Mesodermal cell (in vitro differentiated cells): ENCODE results near the gene LAMA3.
A peak's percentile ranks its signal among the peaks of the same experiment; 100 is the strongest.

ENCODE experiments used
- H3K27ac ChIP-seq: 2 replicates; pipeline ENCODE4 v1.7.0; 2013; ENCODE audit warnings: mild to moderate bottlenecking, low read depth, low read length, moderate library complexity; ENCODE audit not compliant: severe bottlenecking
- H3K36me3 ChIP-seq: 2 replicates; pipeline ENCODE4 v1.7.1; 2013; ENCODE audit warnings: mild to moderate bottlenecking, low read length, moderate library complexity; ENCODE audit not compliant: control insufficient read depth, insufficient read depth
- H3K4me1 ChIP-seq: one replicate; pipeline ENCODE4 v1.7.1; 2013; ENCODE audit warnings: mild to moderate bottlenecking, low read length; ENCODE audit not compliant: insufficient read depth, control insufficient read depth, poor library complexity, severe bottlenecking
- H3K4me3 ChIP-seq: 2 replicates; pipeline ENCODE4 v1.7.0; 2013; ENCODE audit warnings: low read length, control low read depth, mild to moderate bottlenecking; ENCODE audit not compliant: insufficient read depth, poor library complexity, severe bottlenecking; ENCODE audit errors: extremely low read depth
- H3K9me3 ChIP-seq: 2 replicates; pipeline ENCODE4 v1.7.1; 2013; ENCODE audit warnings: mild to moderate bottlenecking, low read length, moderate library complexity; ENCODE audit not compliant: control insufficient read depth
- WGBS, 2 experiments: methylation state at CpG; one replicate each; pipeline ENCODE4 v1.1.5; 2013; ENCODE audit warnings: missing lambda C conversion rate in 2 of 2; ENCODE audit not compliant: insufficient coverage in 2 of 2; 5-methylcytosine and 5-hydroxymethylcytosine counted together

The LAMA3 gene

DNA sequence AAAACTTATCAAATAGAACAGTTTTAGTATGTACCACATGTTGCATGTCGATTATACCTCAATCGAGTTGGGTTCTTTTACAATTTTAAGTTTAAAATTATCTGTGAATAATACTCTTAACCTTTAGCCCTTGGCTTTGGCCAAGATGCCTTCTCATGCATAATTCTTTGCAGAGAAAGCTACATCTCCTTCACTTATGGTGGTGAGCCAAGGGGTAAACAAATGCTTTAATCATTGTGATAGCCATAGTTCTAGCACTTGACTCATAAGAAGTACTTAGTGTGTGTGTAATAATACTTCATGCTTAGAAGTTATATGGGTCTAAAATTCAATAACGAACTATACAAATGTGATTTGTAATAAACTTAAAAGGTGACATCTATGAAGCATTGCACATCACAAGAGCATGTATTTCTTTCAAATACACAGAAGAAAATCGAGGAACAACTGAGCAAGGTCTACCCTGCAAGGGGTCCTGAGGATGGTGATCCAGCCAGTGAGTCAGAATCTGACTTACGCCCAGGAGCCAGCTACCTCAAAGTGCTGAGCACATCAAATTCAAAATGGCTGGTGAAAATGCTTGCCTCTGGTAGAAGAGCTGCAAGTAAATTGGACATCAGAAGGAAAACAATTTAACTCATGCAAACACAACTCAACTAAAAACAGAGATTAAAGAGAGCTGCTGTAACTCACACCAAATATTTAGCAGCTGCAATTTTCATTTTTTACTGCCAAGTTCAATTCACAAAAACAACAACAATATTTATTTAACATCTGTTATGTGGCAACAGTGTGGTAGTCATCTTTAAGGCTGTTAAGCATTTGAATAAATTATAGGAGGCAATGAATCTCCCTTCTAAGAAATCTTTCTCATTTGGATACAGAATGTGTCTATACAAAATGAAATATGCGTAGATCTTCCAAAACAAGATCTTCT is 301.5 kb downstream of the LAMA3 start:
- no peak overlapping the region for H3K27ac ChIP-seq
- 78 to 100% methylated on average over 2 of the region's 6 CpGs for WGBS, 2 experiments
- H3K4me1 ChIP-seq: peaks cover 6% of the 10 kb centered on the region
- no peak overlapping the region for H3K4me3 ChIP-seq
- no peaks in the 10 kb centered on the region for H3K9me3 ChIP-seq
- H3K36me3 ChIP-seq: no peaks in the 10 kb centered on the region

GRCh38 chr18:23992089-23992940 is 303.1 kb downstream of the LAMA3 start:
- H3K4me3 ChIP-seq: no peak overlapping the region
- 85 to 100% methylated on average over 3 to 4 of the region's 7 CpGs for WGBS, 2 experiments
- H3K36me3 ChIP-seq: no peaks in the 10 kb centered on the region
- H3K27ac ChIP-seq: no peak overlapping the region
- H3K4me1 ChIP-seq: peaks cover 6% of the 10 kb centered on the region
- no peaks in the 10 kb centered on the region for H3K9me3 ChIP-seq

- Histone ChIP-seq H3K4me3 (no peak overlapping the region), H3K36me3 (no peaks in the 10 kb centered on the region), H3K9me3 (no peaks in the 10 kb centered on the region), H3K27ac (no peak overlapping the region), H3K4me1 (peaks cover 6% of the 10 kb centered on the region)
- 80 to 90% methylated on average over 1 of the region's 2 CpGs for WGBS, 2 experiments
These were observed 303.7 kb downstream of the LAMA3 start for GRCh38 chr18:23992941-23993280.

DNA sequence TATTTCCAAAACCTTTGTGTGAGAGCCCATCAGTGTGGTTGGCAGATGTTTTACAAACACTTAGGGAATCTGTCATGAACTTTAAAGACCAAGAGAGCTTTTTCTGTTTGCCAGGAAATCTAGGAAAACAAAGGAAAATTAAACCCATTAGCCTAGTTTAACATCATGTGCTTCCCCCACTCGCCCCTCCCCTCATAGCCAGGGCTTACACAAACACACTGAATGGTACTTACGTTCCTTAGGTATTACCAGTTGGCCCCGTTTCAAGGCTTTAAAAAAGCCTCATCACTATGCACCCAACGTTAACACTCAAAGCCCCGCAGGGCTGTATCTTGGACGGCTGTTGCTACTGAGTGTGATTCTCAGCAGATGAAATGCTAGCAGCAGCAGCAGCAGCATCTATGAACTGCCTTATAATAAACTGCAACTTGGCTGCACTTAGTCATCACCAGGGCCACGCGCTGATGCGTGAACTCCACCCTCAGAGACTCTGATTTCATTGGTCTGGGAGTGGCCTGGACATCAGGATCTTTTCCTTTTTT is 305.2 kb downstream of the LAMA3 start:
- Histone ChIP-seq H3K36me3 (no peaks in the 10 kb centered on the region), H3K4me3 (no peak overlapping the region), H3K27ac (peak overlapping the region; percentile 18), H3K9me3 (no peaks in the 10 kb centered on the region), H3K4me1 (peaks cover 6% of the 10 kb centered on the region)
- 31 to 50% methylated on average over 6 to 9 of the region's 9 CpGs for WGBS, 2 experiments

DNA sequence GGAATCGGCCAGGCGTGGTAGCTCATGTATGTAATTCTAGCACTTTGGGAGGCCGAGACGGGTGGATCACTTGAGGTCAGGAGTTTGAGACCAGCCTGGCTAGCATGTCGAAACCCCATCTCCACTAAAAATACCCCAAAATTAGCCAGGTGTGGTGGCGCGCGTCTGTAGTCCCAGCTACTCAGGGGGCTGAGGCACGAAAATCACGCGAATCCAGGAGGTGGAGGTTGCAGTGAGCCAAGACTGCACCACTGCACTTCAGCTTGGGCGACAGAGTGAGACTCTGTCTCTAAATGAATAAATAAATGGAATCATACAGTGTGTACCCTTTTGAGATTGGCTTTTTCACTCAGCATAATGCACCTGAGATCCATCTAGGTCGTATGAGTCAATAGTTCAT is 305.9 kb downstream of the LAMA3 start:
- Histone ChIP-seq H3K36me3 (no peaks in the 10 kb centered on the region), H3K4me1 (peaks cover 6% of the 10 kb centered on the region), H3K9me3 (no peaks in the 10 kb centered on the region), H3K4me3 (no peak overlapping the region), H3K27ac (no peak overlapping the region)
- WGBS, 2 experiments: 97 to 98% methylated on average over 11 to 12 of the region's 13 CpGs

GRCh38 chr18:23998018-23998417 is 308.8 kb downstream of the LAMA3 start:
- no peak overlapping the region for H3K4me3 ChIP-seq
- H3K27ac ChIP-seq: no peak overlapping the region
- H3K9me3 ChIP-seq: no peaks in the 10 kb centered on the region
- WGBS, 2 experiments: 90 to 100% methylated on average over 2 of the region's 2 CpGs
- no peaks in the 10 kb centered on the region for H3K36me3 ChIP-seq
- H3K4me1 ChIP-seq: peaks cover 6% of the 10 kb centered on the region

- Histone ChIP-seq H3K4me3 (no peak overlapping the region), H3K27ac (no peak overlapping the region), H3K9me3 (no peaks in the 10 kb centered on the region), H3K4me1 (peaks cover 6% of the 10 kb centered on the region), H3K36me3 (no peaks in the 10 kb centered on the region)
- 0% methylated on average over 1 of the region's 4 CpGs; no CpG with 5 or more reads in 1 of the 2 experiments for WGBS, 2 experiments
These were observed 309.6 kb downstream of the LAMA3 start for GRCh38 chr18:23998820-23999219.

GRCh38 chr18:24000613-24001490 is 311.6 kb downstream of the LAMA3 start:
- H3K36me3 ChIP-seq: no peaks in the 10 kb centered on the region
- H3K4me3 ChIP-seq: no peak overlapping the region
- WGBS, 2 experiments: 87 to 93% methylated on average over 7 to 8 of the region's 8 CpGs
- no peaks in the 10 kb centered on the region for H3K9me3 ChIP-seq
- H3K27ac ChIP-seq: no peak overlapping the region
- no peaks in the 10 kb centered on the region for H3K4me1 ChIP-seq

- Histone ChIP-seq H3K9me3 (no peaks in the 10 kb centered on the region), H3K36me3 (no peaks in the 10 kb centered on the region), H3K27ac (no peak overlapping the region), H3K4me3 (no peak overlapping the region), H3K4me1 (no peaks in the 10 kb centered on the region)
- WGBS, 2 experiments: 86 to 97% methylated on average over 3 of the region's 3 CpGs
These were observed 313.2 kb downstream of the LAMA3 start for GRCh38 chr18:24002479-24002878.

GRCh38 chr18:24003288-24003687 is 314.0 kb downstream of the LAMA3 start:
- Histone ChIP-seq H3K36me3 (no peaks in the 10 kb centered on the region), H3K27ac (no peak overlapping the region), H3K4me1 (no peaks in the 10 kb centered on the region), H3K4me3 (no peak overlapping the region), H3K9me3 (no peaks in the 10 kb centered on the region)
- WGBS, 2 experiments: 67 to 79% methylated on average over 2 of the region's 3 CpGs
